H54 (cell line): ENCODE measurements around the gene FOXC2.

Experiments used
- DNase-seq: peaks from one replicate; pipeline ENCODE4 v3.0.0; 2011; ENCODE audit warnings: low spot score, mixed read lengths; ENCODE audit not compliant: insufficient read length
- FAIRE-seq: peaks from 3 replicates; lab custom pipeline; 2011; peaks lifted over from hg19 to GRCh38; lab: Jason Lieb, UNC
- POLR2A ChIP-seq: IDR thresholded peaks from 2 replicates; pipeline ENCODE4 v1.6.1; 2011; ENCODE audit warnings: low read depth, mild to moderate bottlenecking, low read length

Gene FOXC2

GRCh38 chr16:86528061-86528929, 38.3 kb upstream of the FOXC2 start:
- FAIRE-seq (no peak), DNase-seq (no peak)
- TF ChIP-seq POLR2A, result no peak

GRCh38 chr16:86529160-86529559, 37.5 kb upstream of the FOXC2 start:
- FAIRE-seq, result no peak
- DNase-seq, result no peak

GRCh38 chr16:86530251-86531190, 36.1 kb upstream of the FOXC2 start:
- TF ChIP-seq POLR2A, result no peak
- FAIRE-seq (no peak), DNase-seq (no peak)

More at GRCh38 chr16:86529160-86529559, 37.5 kb upstream of the FOXC2 start:
- no peak for TF ChIP-seq POLR2A

- FAIRE-seq (no peak), DNase-seq (no peak)
- TF ChIP-seq POLR2A, result no peak
These were observed 35.5 kb upstream of the FOXC2 start for GRCh38 chr16:86531191-86531545.

- FAIRE-seq, result no peak
- no peak for DNase-seq
- no peak for TF ChIP-seq POLR2A
These were observed 34.7 kb upstream of the FOXC2 start for GRCh38 chr16:86531641-86532525.

- FAIRE-seq (no peak), DNase-seq (no peak)
- TF ChIP-seq POLR2A, result no peak
These were observed 34.2 kb upstream of the FOXC2 start for GRCh38 chr16:86532526-86532815.

- no peak for TF ChIP-seq POLR2A
- DNase-seq (no peak), FAIRE-seq (no peak)
These were observed 33.6 kb upstream of the FOXC2 start for GRCh38 chr16:86533076-86533475.

- DNase-seq, result no peak
- FAIRE-seq, result no peak
- TF ChIP-seq POLR2A, result no peak
These were observed 32.8 kb upstream of the FOXC2 start for GRCh38 chr16:86533767-86534351.

- no peak for FAIRE-seq
- DNase-seq, result no peak
- no peak for TF ChIP-seq POLR2A
These were observed 31.6 kb upstream of the FOXC2 start for GRCh38 chr16:86534779-86535615.

- no peak for FAIRE-seq
These were observed 30.0 kb upstream of the FOXC2 start for GRCh38 chr16:86536621-86537020.

GRCh38 chr16:86537486-86537885, 29.1 kb upstream of the FOXC2 start:
- no peak for DNase-seq
- FAIRE-seq, result no peak
- TF ChIP-seq POLR2A, result no peak

More at GRCh38 chr16:86536621-86537020, 30.0 kb upstream of the FOXC2 start:
- TF ChIP-seq POLR2A, result no peak
- no peak for DNase-seq

GRCh38 chr16:86538196-86538780, 28.3 kb upstream of the FOXC2 start:
- TF ChIP-seq POLR2A, result no peak
- DNase-seq (no peak), FAIRE-seq (no peak)
